ENCODE measurements around the gene RIBC2. TPM values are rescaled to one million over a fixed set of nuclear protein-coding genes. Genes with fewer than 3 reads are reported as not detected.

Gene RIBC2
- total RNA-seq, 1 donor from 2014 or later = 8.8 TPM

DNA sequence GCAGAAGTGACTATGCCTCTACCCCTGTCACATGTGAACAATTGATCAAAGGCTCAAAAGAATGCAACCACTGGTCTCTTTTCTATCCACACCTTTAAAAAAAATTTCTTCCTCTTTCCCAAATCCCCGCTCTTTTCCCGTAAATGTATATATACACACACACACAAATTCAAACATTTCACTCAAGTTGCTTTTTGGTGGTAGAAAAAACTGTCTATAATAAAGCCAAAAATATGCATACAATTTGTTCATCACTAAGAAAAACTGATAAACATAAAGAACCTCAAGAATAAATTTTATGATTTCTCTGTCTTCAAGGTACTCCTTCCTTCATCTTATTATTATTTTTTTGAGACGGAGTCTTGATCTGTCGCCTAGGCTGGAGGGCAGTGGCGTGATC is 5.7 kb upstream of the RIBC2 start:
- TF ChIP-seq, protein P1, sequence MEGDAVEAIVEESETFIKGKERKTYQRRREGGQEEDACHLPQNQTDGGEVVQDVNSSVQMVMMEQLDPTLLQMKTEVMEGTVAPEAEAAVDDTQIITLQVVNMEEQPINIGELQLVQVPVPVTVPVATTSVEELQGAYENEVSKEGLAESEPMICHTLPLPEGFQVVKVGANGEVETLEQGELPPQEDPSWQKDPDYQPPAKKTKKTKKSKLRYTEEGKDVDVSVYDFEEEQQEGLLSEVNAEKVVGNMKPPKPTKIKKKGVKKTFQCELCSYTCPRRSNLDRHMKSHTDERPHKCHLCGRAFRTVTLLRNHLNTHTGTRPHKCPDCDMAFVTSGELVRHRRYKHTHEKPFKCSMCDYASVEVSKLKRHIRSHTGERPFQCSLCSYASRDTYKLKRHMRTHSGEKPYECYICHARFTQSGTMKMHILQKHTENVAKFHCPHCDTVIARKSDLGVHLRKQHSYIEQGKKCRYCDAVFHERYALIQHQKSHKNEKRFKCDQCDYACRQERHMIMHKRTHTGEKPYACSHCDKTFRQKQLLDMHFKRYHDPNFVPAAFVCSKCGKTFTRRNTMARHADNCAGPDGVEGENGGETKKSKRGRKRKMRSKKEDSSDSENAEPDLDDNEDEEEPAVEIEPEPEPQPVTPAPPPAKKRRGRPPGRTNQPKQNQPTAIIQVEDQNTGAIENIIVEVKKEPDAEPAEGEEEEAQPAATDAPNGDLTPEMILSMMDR (conservative IDR thresholded peaks at IDR 0.05) = no peak
- Mint-ChIP-seq H3K27me3 (peaks cover 3% of the 10 kb centered on the region), H3K27ac (no peak overlapping the region), H3K36me3 (peaks cover 3% of the 10 kb centered on the region), H3K9me3 (no peaks in the 10 kb centered on the region), H3K4me3 (no peak overlapping the region), H3K4me1 (ENCODE audit: unreplicated experiment) (no peaks in the 10 kb centered on the region)
- DNase-seq (ENCODE audit: extremely low spot score, unreplicated experiment) = no peak

DNA sequence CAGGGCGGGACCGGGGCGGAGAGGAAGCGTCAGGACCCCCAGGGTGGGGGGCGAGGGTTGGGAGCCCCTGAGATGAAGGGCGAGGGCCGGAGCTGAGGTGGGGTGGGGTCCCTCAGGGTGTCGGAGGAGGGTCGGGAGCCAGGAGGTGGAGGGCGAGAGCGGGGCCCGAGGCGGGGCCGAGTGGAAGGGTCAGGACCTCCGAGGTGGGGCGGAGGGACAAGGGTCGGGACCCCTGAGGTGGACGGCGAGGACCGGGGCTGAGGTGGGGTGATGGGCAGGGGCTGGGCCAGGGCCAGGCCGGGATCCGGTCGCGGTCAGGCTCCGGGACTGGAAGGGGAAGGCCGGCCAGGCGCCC is 503 bp upstream of the RIBC2 start:
- peak overlapping the region; percentile 41 for H3K4me3 Mint-ChIP-seq
- H3K27ac Mint-ChIP-seq = no peak overlapping the region
- peaks cover 3% of the 10 kb centered on the region for H3K27me3 Mint-ChIP-seq
- TF ChIP-seq, protein P1 (conservative IDR thresholded peaks at IDR 0.05) = no peak
- no peaks in the 10 kb centered on the region for H3K9me3 Mint-ChIP-seq
- DNase-seq (ENCODE audit: extremely low spot score, unreplicated experiment) = no peak
- H3K4me1 Mint-ChIP-seq (ENCODE audit: unreplicated experiment) = peaks cover 6% of the 10 kb centered on the region
- peaks cover 8% of the 10 kb centered on the region for H3K36me3 Mint-ChIP-seq

DNA sequence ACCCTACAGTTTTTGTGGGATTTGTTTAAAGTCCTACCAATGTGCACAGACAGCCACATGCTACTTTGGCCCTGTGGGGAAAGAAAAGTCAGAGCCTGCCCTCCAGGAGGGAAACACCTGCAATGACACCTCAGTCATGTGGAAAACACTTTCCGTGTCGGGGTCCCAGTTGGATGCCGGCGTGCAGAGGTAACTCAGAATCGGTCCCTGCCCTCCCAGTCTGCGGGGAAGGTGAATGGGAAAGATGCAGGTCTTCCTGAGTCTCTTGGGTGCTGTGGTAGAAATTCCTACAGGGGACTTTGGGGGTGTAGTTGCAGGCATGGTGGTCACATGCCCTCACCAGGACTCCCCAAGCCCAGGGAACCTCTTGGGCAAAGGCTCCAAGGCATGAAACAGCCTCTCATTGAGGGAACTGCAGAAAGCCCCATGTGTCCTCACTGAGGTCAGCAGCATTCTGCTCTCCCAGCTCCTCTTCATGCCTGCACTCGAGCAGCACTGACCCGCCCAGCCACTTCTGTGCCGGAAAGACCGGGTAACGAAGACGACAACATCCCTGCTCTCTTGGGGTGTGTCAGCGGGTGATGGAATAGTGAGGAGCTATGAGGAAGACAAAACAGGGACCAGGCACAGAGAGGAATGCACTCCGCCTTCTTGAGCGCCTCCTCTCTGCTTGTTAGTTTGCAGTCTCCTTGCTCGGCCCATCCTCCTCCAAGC is 4.7 kb downstream of the RIBC2 start:
- H3K36me3 Mint-ChIP-seq = peaks cover 25% of the 10 kb centered on the region
- peaks cover 6% of the 10 kb centered on the region for H3K9me3 Mint-ChIP-seq
- no peak overlapping the region for H3K4me3 Mint-ChIP-seq
- H3K27ac Mint-ChIP-seq = peak overlapping the region; percentile 74
- peak; percentile 60 for DNase-seq (ENCODE audit: extremely low spot score, unreplicated experiment)
- peaks cover 11% of the 10 kb centered on the region for H3K4me1 Mint-ChIP-seq (ENCODE audit: unreplicated experiment)
- TF ChIP-seq, protein P1 (conservative IDR thresholded peaks at IDR 0.05) = no peak
- H3K27me3 Mint-ChIP-seq = no peaks in the 10 kb centered on the region

DNA sequence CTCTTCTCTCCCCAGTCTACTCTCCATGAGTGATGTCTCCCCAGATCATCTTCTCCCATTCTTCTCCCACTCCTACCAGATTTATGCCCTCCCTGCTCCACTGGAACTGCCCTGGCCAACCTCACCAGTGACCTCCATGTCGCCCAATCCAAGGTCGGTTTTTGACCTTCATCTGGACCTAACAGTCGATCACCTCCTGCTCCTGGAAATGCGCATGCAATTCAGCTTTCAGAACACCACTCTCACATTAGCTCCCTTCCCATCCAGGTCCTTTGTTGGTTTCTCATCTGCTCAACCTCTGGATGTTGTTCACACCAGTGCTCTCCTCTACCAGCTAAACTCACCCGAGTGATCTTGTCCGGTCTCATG is 5.3 kb downstream of the RIBC2 start:
- Mint-ChIP-seq H3K4me1 (ENCODE audit: unreplicated experiment) (peaks cover 14% of the 10 kb centered on the region), H3K4me3 (no peak overlapping the region), H3K27me3 (no peaks in the 10 kb centered on the region), H3K27ac (peak overlapping the region; percentile 74), H3K9me3 (peaks cover 6% of the 10 kb centered on the region), H3K36me3 (peaks cover 25% of the 10 kb centered on the region)
- DNase-seq (ENCODE audit: extremely low spot score, unreplicated experiment) = no peak
- TF ChIP-seq, protein P1 (conservative IDR thresholded peaks at IDR 0.05) = no peak

DNA sequence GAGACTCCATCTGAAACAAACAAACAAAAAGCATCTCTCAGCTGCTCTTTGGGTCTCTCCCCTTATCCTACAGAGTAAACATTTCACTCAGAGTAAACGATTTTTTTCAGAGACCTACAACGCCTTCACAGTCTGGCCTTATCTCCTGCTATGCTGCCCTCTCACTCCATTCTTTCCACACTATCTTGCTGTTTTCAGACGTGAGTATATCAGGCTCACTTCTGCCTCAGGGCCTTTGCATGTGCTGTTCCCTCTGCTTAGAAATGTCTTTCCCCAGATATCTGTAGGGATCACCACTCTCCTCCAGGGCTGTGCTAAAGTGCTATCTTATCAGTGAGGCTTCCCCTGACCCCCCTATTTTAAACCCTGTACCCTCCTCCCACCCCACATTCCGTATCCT is 6.5 kb downstream of the RIBC2 start:
- H3K36me3 Mint-ChIP-seq = peaks cover 25% of the 10 kb centered on the region
- no peaks in the 10 kb centered on the region for H3K27me3 Mint-ChIP-seq
- peaks cover 6% of the 10 kb centered on the region for H3K9me3 Mint-ChIP-seq
- H3K27ac Mint-ChIP-seq = no peak overlapping the region
- TF ChIP-seq, protein P1 (conservative IDR thresholded peaks at IDR 0.05) = no peak
- no peak overlapping the region for H3K4me3 Mint-ChIP-seq
- peaks cover 9% of the 10 kb centered on the region for H3K4me1 Mint-ChIP-seq (ENCODE audit: unreplicated experiment)
- peak; percentile 37 for DNase-seq (ENCODE audit: extremely low spot score, unreplicated experiment)

Data from type B pancreatic cell (in vitro differentiated cells).